HEK293T (cell line): ENCODE measurements around the gene TRIM66.

Source experiments
- BHLHE40 ChIP-seq: fragments of 450-650 bp; IDR thresholded peaks from 2 replicates; pipeline ENCODE4 v1.6.1; 2016; ENCODE audit warnings: mild to moderate bottlenecking, moderate library complexity, borderline replicate concordance
- ELF4 ChIP-seq: fragments of 450-650 bp; IDR thresholded peaks from 2 replicates; pipeline ENCODE4 v1.6.1; 2017; ENCODE audit warnings: antibody characterized with exemption
- FOXM1 ChIP-seq: fragments of 450-650 bp; IDR thresholded peaks from 2 replicates; pipeline ENCODE4 v1.6.1; 2017; ENCODE audit warnings: mild to moderate bottlenecking, borderline replicate concordance
- SP1 ChIP-seq: fragments of 450-650 bp; IDR thresholded peaks from 2 replicates; pipeline ENCODE4 v1.6.1; 2017
- SUZ12 ChIP-seq: fragments of 450-650 bp; IDR thresholded peaks from 2 replicates; pipeline ENCODE4 v1.6.1; 2016; ENCODE audit warnings: mild to moderate bottlenecking
- TARDBP ChIP-seq: fragments of 450-650 bp; IDR thresholded peaks from 2 replicates; pipeline ENCODE4 v1.6.1; 2016

- TF ChIP-seq SUZ12 (no peak), BHLHE40 (no peak), TARDBP (no peak), ELF4 (no peak), SP1 (no peak), FOXM1 (no peak)
Measured at GRCh38 chr11:8574798-8575197, 107.7 kb downstream of the TRIM66 start.
